ENCODE data around the gene PLCL1.
"Not testable (repeated sequence)": the region's sequence is repeated elsewhere in the genome, so short reads cannot be mapped to it uniquely, and the experiment has no call there.

Gene PLCL1

GRCh38 chr2:198000417-198000816, 196.0 kb downstream of the PLCL1 start:
- no peak for DNase-seq (ENCODE audit: low spot score)

GRCh38 chr2:198004173-198004572, 199.8 kb downstream of the PLCL1 start:
- DNase-seq (ENCODE audit: low spot score) = no peak

- DNase-seq (ENCODE audit: low spot score) = no peak
Observed at GRCh38 chr2:198004921-198005829, 200.8 kb downstream of the PLCL1 start.

- DNase-seq (ENCODE audit: low spot score) = no peak
Observed at GRCh38 chr2:198006733-198007132, 202.3 kb downstream of the PLCL1 start.

- no peak for DNase-seq (ENCODE audit: low spot score)
Observed at GRCh38 chr2:198008230-198008629, 203.8 kb downstream of the PLCL1 start.

GRCh38 chr2:198012025-198012424, 207.6 kb downstream of the PLCL1 start:
- no peak for DNase-seq (ENCODE audit: low spot score)

GRCh38 chr2:198016243-198016642, 211.8 kb downstream of the PLCL1 start:
- no peak for DNase-seq (ENCODE audit: low spot score)

- DNase-seq (ENCODE audit: low spot score) = no peak
Observed at GRCh38 chr2:198017068-198017467, 212.7 kb downstream of the PLCL1 start.

GRCh38 chr2:198028955-198029354, 224.6 kb downstream of the PLCL1 start:
- no peak for DNase-seq (ENCODE audit: low spot score)

GRCh38 chr2:198029576-198029975, 225.2 kb downstream of the PLCL1 start:
- DNase-seq (ENCODE audit: low spot score) = not testable (repeated sequence)

GRCh38 chr2:198033626-198034025, 229.2 kb downstream of the PLCL1 start:
- DNase-seq (ENCODE audit: low spot score) = no peak

GRCh38 chr2:198036029-198036879, 231.9 kb downstream of the PLCL1 start:
- no peak for DNase-seq (ENCODE audit: low spot score)

GRCh38 chr2:198040835-198041234, 236.4 kb downstream of the PLCL1 start:
- no peak for DNase-seq (ENCODE audit: low spot score)

- no peak for DNase-seq (ENCODE audit: low spot score)
Observed at GRCh38 chr2:198042189-198042588, 237.8 kb downstream of the PLCL1 start.

GRCh38 chr2:198044777-198045176, 240.4 kb downstream of the PLCL1 start:
- DNase-seq (ENCODE audit: low spot score) = no peak

- no peak for DNase-seq (ENCODE audit: low spot score)
Observed at GRCh38 chr2:198045227-198045626, 240.8 kb downstream of the PLCL1 start.

- no peak for DNase-seq (ENCODE audit: low spot score)
Observed at GRCh38 chr2:198052741-198053140, 248.3 kb downstream of the PLCL1 start.

- DNase-seq (ENCODE audit: low spot score) = no peak
Observed at GRCh38 chr2:198053148-198053547, 248.8 kb downstream of the PLCL1 start.

GRCh38 chr2:198053776-198054175, 249.4 kb downstream of the PLCL1 start:
- no peak for DNase-seq (ENCODE audit: low spot score)

GRCh38 chr2:198054299-198054698, 249.9 kb downstream of the PLCL1 start:
- peak; percentile 6 for DNase-seq (ENCODE audit: low spot score)

- no peak for DNase-seq (ENCODE audit: low spot score)
Observed at GRCh38 chr2:198055716-198056115, 251.3 kb downstream of the PLCL1 start.

- no peak for DNase-seq (ENCODE audit: low spot score)
Observed at GRCh38 chr2:198056836-198057235, 252.4 kb downstream of the PLCL1 start.

- DNase-seq (ENCODE audit: low spot score) = no peak
Observed at GRCh38 chr2:198059800-198060199, 255.4 kb downstream of the PLCL1 start.
